WTC11 (cell line): ENCODE data around the gene MOSPD3. TPM values are rescaled to one million over a fixed set of nuclear protein-coding genes. Genes with fewer than 3 reads are reported as not detected.

Experiments
- ATF6 ChIP-seq: sonication (generic); formaldehyde crosslinking; IDR thresholded peaks from 2 replicates; pipeline ENCODE4 v1.8.1; 2023; ENCODE audit warnings: mild to moderate bottlenecking, missing genetic modification reagents
- ELF4 ChIP-seq: sonication (generic); formaldehyde crosslinking; IDR thresholded peaks from 2 replicates; pipeline ENCODE4 v1.8.1; 2022; ENCODE audit warnings: low read depth, mild to moderate bottlenecking, moderate library complexity, missing genetic modification reagents
- ETV6 ChIP-seq: sonication (generic); formaldehyde crosslinking; IDR thresholded peaks from 2 replicates; pipeline ENCODE4 v1.8.1; 2022; ENCODE audit warnings: mild to moderate bottlenecking, missing genetic modification reagents
- FOXP1 ChIP-seq: sonication (generic); formaldehyde crosslinking; IDR thresholded peaks from 2 replicates; pipeline ENCODE4 v1.8.0; 2022; ENCODE audit warnings: missing genetic modification reagents, mild to moderate bottlenecking, moderate library complexity, borderline replicate concordance
- GABPB1 ChIP-seq: sonication (generic); formaldehyde crosslinking; IDR thresholded peaks from 2 replicates; pipeline ENCODE4 v1.8.1; 2023; ENCODE audit warnings: mild to moderate bottlenecking, missing genetic modification reagents
- HMGXB4 ChIP-seq: sonication (generic); formaldehyde crosslinking; IDR thresholded peaks from 2 replicates; pipeline ENCODE4 v1.8.1; 2023; ENCODE audit warnings: mild to moderate bottlenecking, moderate library complexity, missing genetic modification reagents
- IRF1 ChIP-seq: sonication (generic); formaldehyde crosslinking; IDR thresholded peaks from 2 replicates; pipeline ENCODE4 v1.8.0; 2023; ENCODE audit warnings: missing genetic modification reagents
- JUN ChIP-seq: sonication (generic); formaldehyde crosslinking; IDR thresholded peaks from 2 replicates; pipeline ENCODE4 v1.8.0; 2023; ENCODE audit warnings: mild to moderate bottlenecking, missing genetic modification reagents
- NR1H2 ChIP-seq: sonication (generic); formaldehyde crosslinking; IDR thresholded peaks from 2 replicates; pipeline ENCODE4 v1.9.0; 2021; ENCODE audit warnings: mild to moderate bottlenecking, moderate library complexity, missing genetic modification reagents
- RELA ChIP-seq: sonication (generic); formaldehyde crosslinking; IDR thresholded peaks from 2 replicates; pipeline ENCODE4 v1.8.1; 2022; ENCODE audit warnings: missing genetic modification reagents, mild to moderate bottlenecking, borderline replicate concordance
- RORB ChIP-seq: fragments of 250-450 bp; sonication (Bioruptor Pico); IDR thresholded peaks from 2 replicates; pipeline ENCODE4 v1.9.0; 2021; ENCODE audit warnings: mild to moderate bottlenecking
- SOX15 ChIP-seq: fragments of 250-450 bp; sonication (Bioruptor Pico); IDR thresholded peaks from 2 replicates; pipeline ENCODE4 v1.9.0; 2021; ENCODE audit warnings: mild to moderate bottlenecking
- TP53 ChIP-seq: sonication (generic); formaldehyde crosslinking; IDR thresholded peaks from 2 replicates; pipeline ENCODE4 v1.8.1; 2023; ENCODE audit warnings: mild to moderate bottlenecking, missing genetic modification reagents
- ZBTB21 ChIP-seq: sonication (generic); formaldehyde crosslinking; IDR thresholded peaks from 2 replicates; pipeline ENCODE4 v1.8.1; 2023; ENCODE audit warnings: mild to moderate bottlenecking, missing genetic modification reagents, borderline replicate concordance
- ZNF219 ChIP-seq: sonication (generic); formaldehyde crosslinking; IDR thresholded peaks from 2 replicates; pipeline ENCODE4 v1.8.0; 2023; ENCODE audit warnings: missing genetic modification reagents, mild to moderate bottlenecking, borderline replicate concordance
- ZNF232 ChIP-seq: sonication (generic); formaldehyde crosslinking; IDR thresholded peaks from 2 replicates; pipeline ENCODE4 v1.8.0; 2022; ENCODE audit warnings: mild to moderate bottlenecking, missing genetic modification reagents
- ZNF425 ChIP-seq: fragments of 250-450 bp; sonication (Bioruptor Pico); conservative IDR thresholded peaks from 2 replicates; pipeline ENCODE4 v1.9.0; 2021; ENCODE audit warnings: mild to moderate bottlenecking
- ZNF671 ChIP-seq: fragments of 250-450 bp; sonication (Bioruptor Pico); IDR thresholded peaks from 2 replicates; pipeline ENCODE4 v1.8.0; 2021; ENCODE audit warnings: mild to moderate bottlenecking
- total RNA-seq: library from RNA; stranded (reverse); gene quantifications from 3 replicates; pipeline ENCODE4 v1.2.3, GENCODE V29; 2021
- TF ChIP-seq, protein P1 (sequence below): sonication (generic); formaldehyde crosslinking; conservative IDR thresholded peaks from 2 replicates; pipeline ENCODE4 v1.8.1; 2023; ENCODE audit warnings: mild to moderate bottlenecking, low read depth, missing genetic modification reagents, moderate library complexity
- TF ChIP-seq, protein P2 (sequence below): fragments of 250-450 bp; sonication (Bioruptor Pico); IDR thresholded peaks from 2 replicates; pipeline ENCODE4 v2.1.2; 2022; ENCODE audit warnings: mild to moderate bottlenecking, moderate library complexity
- TF ChIP-seq, protein P3 (sequence below): fragments of 250-450 bp; sonication (Bioruptor Pico); IDR thresholded peaks from 2 replicates; pipeline ENCODE4 v1.9.0; 2021; ENCODE audit warnings: mild to moderate bottlenecking
- TF ChIP-seq, protein P4 (sequence below): sonication (generic); formaldehyde crosslinking; IDR thresholded peaks from 2 replicates; pipeline ENCODE4 v1.8.0; 2023; ENCODE audit warnings: mild to moderate bottlenecking, missing genetic modification reagents
- TF ChIP-seq, protein P5 (sequence below): sonication (generic); formaldehyde crosslinking; IDR thresholded peaks from 2 replicates; pipeline ENCODE4 v1.8.1; 2022; ENCODE audit warnings: mild to moderate bottlenecking, moderate library complexity, missing genetic modification reagents

The MOSPD3 gene
- total RNA-seq, 1 experiment from 2014 or later: 21.9 TPM

DNA sequence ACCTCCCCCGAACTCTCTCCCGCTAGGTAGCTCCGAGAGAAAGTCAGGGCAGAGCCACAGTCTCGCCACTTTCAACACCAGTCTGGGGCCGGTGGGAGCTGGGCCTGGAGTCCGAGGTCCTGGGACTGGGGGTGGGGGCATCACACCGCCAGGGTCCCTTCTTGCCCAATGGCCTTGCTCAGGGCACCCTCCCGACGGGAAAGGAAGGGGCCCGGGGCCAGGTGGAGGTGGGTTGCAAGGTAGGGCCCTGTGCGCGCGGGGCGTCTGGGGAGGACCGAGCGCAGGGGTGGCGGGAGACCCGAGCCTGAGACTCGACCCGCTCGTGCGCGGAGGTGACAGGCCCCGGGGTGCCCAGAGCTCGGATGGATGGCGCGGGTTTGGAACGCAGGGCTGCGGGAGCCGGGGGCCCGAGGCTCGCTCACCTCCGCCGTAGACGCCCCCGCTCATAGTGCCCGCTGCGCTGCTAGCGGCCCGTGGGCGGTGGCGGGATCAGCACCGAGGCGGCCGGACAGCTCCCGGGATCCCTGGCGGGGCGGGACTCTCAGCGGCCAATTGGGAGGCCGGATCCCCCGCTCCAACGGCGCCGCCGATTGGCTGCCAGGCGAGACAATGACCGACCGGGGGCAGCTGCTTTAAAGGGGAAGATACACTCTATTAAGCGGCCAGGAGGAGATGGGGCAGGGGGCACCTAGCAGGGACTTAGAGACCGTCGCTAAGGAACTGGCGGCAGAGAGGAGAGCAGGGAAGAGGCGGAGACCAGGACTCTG, 43.8 kb downstream of the MOSPD3 start, which contains the start of gene ACTL6B (continued):
- peak; percentile 61; the same call in 1 of the 2 replicates for TF ChIP-seq ATF6 (CRISPR knock-in tag)
- TF ChIP-seq, protein P1, sequence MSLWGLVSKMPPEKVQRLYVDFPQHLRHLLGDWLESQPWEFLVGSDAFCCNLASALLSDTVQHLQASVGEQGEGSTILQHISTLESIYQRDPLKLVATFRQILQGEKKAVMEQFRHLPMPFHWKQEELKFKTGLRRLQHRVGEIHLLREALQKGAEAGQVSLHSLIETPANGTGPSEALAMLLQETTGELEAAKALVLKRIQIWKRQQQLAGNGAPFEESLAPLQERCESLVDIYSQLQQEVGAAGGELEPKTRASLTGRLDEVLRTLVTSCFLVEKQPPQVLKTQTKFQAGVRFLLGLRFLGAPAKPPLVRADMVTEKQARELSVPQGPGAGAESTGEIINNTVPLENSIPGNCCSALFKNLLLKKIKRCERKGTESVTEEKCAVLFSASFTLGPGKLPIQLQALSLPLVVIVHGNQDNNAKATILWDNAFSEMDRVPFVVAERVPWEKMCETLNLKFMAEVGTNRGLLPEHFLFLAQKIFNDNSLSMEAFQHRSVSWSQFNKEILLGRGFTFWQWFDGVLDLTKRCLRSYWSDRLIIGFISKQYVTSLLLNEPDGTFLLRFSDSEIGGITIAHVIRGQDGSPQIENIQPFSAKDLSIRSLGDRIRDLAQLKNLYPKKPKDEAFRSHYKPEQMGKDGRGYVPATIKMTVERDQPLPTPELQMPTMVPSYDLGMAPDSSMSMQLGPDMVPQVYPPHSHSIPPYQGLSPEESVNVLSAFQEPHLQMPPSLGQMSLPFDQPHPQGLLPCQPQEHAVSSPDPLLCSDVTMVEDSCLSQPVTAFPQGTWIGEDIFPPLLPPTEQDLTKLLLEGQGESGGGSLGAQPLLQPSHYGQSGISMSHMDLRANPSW (CRISPR knock-in tag): 0 out of 2 replicates have a peak, but pooled peaks have one; percentile 56
- peak; percentile 97 for TF ChIP-seq FOXP1 (CRISPR knock-in tag)
- TF ChIP-seq HMGXB4 (CRISPR knock-in tag): 0 out of 2 replicates have a peak, but pooled peaks have one; percentile 56
- TF ChIP-seq RELA (CRISPR knock-in tag): peak; percentile 81; the same call in 1 of the 2 replicates
- peak; percentile 96 for TF ChIP-seq JUN (CRISPR knock-in tag)
- TF ChIP-seq, protein P2, sequence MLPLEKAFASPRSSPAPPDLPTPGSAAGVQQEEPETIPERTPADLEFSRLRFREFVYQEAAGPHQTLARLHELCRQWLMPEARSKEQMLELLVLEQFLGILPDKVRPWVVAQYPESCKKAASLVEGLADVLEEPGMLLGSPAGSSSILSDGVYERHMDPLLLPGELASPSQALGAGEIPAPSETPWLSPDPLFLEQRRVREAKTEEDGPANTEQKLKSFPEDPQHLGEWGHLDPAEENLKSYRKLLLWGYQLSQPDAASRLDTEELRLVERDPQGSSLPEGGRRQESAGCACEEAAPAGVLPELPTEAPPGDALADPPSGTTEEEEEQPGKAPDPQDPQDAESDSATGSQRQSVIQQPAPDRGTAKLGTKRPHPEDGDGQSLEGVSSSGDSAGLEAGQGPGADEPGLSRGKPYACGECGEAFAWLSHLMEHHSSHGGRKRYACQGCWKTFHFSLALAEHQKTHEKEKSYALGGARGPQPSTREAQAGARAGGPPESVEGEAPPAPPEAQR (CRISPR knock-in tag): no peak
- TF ChIP-seq, protein P3, sequence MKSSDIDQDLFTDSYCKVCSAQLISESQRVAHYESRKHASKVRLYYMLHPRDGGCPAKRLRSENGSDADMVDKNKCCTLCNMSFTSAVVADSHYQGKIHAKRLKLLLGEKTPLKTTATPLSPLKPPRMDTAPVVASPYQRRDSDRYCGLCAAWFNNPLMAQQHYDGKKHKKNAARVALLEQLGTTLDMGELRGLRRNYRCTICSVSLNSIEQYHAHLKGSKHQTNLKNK (CRISPR knock-in tag): no peak
- peak; percentile 89; the same call in 1 of the 2 replicates for TF ChIP-seq ZBTB21 (CRISPR knock-in tag)
- TF ChIP-seq GABPB1 (CRISPR knock-in tag): peak; percentile 60
- TF ChIP-seq ZNF232 (CRISPR knock-in tag): peak; percentile 92; the same call in 1 of the 2 replicates
- TF ChIP-seq RORB (CRISPR knock-in tag): no peak
- TF ChIP-seq IRF1 (CRISPR knock-in tag): peak; percentile 91
- TF ChIP-seq, protein P4, sequence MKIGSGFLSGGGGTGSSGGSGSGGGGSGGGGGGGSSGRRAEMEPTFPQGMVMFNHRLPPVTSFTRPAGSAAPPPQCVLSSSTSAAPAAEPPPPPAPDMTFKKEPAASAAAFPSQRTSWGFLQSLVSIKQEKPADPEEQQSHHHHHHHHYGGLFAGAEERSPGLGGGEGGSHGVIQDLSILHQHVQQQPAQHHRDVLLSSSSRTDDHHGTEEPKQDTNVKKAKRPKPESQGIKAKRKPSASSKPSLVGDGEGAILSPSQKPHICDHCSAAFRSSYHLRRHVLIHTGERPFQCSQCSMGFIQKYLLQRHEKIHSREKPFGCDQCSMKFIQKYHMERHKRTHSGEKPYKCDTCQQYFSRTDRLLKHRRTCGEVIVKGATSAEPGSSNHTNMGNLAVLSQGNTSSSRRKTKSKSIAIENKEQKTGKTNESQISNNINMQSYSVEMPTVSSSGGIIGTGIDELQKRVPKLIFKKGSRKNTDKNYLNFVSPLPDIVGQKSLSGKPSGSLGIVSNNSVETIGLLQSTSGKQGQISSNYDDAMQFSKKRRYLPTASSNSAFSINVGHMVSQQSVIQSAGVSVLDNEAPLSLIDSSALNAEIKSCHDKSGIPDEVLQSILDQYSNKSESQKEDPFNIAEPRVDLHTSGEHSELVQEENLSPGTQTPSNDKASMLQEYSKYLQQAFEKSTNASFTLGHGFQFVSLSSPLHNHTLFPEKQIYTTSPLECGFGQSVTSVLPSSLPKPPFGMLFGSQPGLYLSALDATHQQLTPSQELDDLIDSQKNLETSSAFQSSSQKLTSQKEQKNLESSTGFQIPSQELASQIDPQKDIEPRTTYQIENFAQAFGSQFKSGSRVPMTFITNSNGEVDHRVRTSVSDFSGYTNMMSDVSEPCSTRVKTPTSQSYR (CRISPR knock-in tag): peak; percentile 85; the same call in 1 of the 2 replicates
- TF ChIP-seq ETV6: peak; percentile 98
- TF ChIP-seq TP53: peak; percentile 97
- TF ChIP-seq, protein P5, sequence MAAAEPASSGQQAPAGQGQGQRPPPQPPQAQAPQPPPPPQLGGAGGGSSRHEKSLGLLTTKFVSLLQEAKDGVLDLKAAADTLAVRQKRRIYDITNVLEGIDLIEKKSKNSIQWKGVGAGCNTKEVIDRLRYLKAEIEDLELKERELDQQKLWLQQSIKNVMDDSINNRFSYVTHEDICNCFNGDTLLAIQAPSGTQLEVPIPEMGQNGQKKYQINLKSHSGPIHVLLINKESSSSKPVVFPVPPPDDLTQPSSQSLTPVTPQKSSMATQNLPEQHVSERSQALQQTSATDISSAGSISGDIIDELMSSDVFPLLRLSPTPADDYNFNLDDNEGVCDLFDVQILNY: peak; percentile 92
- peak; percentile 82; the same call in 1 of the 2 replicates for TF ChIP-seq NR1H2 (CRISPR knock-in tag)
- TF ChIP-seq SOX15: no peak
- peak; percentile 96; the same call in 1 of the 2 replicates for TF ChIP-seq ZNF219 (CRISPR knock-in tag)
- TF ChIP-seq ELF4 (CRISPR knock-in tag): peak; percentile 85; the same call in 1 of the 2 replicates
- no peak for TF ChIP-seq ZNF671 (CRISPR knock-in tag)
- no peak for TF ChIP-seq ZNF425 (CRISPR knock-in tag)
